Endothelial cell of umbilical vein (primary cell): ENCODE results near the gene SYTL3. TPM values are rescaled to one million over a fixed set of nuclear protein-coding genes. Genes with fewer than 3 reads are reported as not detected.

Experiments
- BruUV-seq: library from RNA; stranded (reverse); fragments of 400-500 nt; replicated peaks from 2 replicates; lab custom pipeline; 2021; lab: Mats Ljungman, UMichigan
- CTCF ChIA-PET: fragments of 300-600, 350-600 bp; sonication (Branson Sonifier 250); formaldehyde crosslinking; loops from one replicate; lab custom pipeline; 2021; ENCODE audit warnings: antibody characterized with exemption, inconsistent platforms; lab: Charles Lee
- POLR2A ChIA-PET: fragments of 300-600, 350-600 bp; sonication (Branson Sonifier 250); formaldehyde crosslinking; loops from one replicate; lab custom pipeline; 2021; ENCODE audit warnings: antibody characterized with exemption, inconsistent platforms; lab: Charles Lee
- DNase-seq: peaks from one replicate; pipeline ENCODE4 v3.0.0-alpha.2; 2011; ENCODE audit warnings: low read depth, low spot score
- FAIRE-seq: peaks from 2 replicates; lab custom pipeline; 2011; peaks lifted over from hg19 to GRCh38; lab: Jason Lieb, UNC
- H2AFZ ChIP-seq: 2 replicates; pipeline ENCODE4 v1.6.0; 2012; ENCODE audit warnings: low read depth, low read length, control low read depth, inconsistent platforms
- H3K27ac ChIP-seq: 2 replicates; pipeline ENCODE4 v1.5.1; 2011; ENCODE audit warnings: low read depth, mild to moderate bottlenecking, control low read depth, low read length, moderate library complexity; ENCODE audit not compliant: insufficient read depth
- H3K27me3 ChIP-seq, 2 experiments: 2 replicates each; pipeline versions ENCODE4 v1.6.0 to v1.6.1; 2011; ENCODE audit warnings: low read length in 2 of 2, mixed read lengths in 1 of 2; ENCODE audit not compliant: control insufficient read depth in 2 of 2, insufficient read depth in 2 of 2
- H3K36me3 ChIP-seq, 2 experiments: 2 replicates in 1 of 2; 3 replicates in 1 of 2; pipeline ENCODE4 v1.5.1; 2011; ENCODE audit warnings: low read length in 2 of 2, mild to moderate bottlenecking in 1 of 2, moderate library complexity in 1 of 2; ENCODE audit not compliant: control insufficient read depth in 2 of 2, insufficient read depth in 2 of 2; ENCODE audit errors: extremely low read depth in 1 of 2
- H3K4me1 ChIP-seq: 3 replicates; pipeline ENCODE4 v1.5.1; 2011; ENCODE audit warnings: mild to moderate bottlenecking, low read length; ENCODE audit not compliant: control insufficient read depth, insufficient read depth; ENCODE audit errors: extremely low read depth
- H3K4me2 ChIP-seq: 2 replicates; pipeline ENCODE4 v1.6.1; 2011; ENCODE audit warnings: low read length, control low read depth, mixed read lengths; ENCODE audit not compliant: insufficient read depth
- H3K4me3 ChIP-seq, 3 experiments: fragments of 200-600 bp in 1 of 3; sonication (generic), shearing (Covaris generic) in 1 of 3; replicated peaks in 1 of 3; 2 replicates each; pipeline ENCODE4 v1.5.1; 2011 to 2016; ENCODE audit warnings: control low read depth in 3 of 3, low read length in 3 of 3, mild to moderate bottlenecking in 2 of 3, inconsistent platforms in 1 of 3, low read depth in 1 of 3, moderate library complexity in 1 of 3; ENCODE audit not compliant: insufficient read depth in 1 of 3
- H3K79me2 ChIP-seq: 2 replicates; pipeline ENCODE4 v1.6.0; 2012; ENCODE audit warnings: low read length, inconsistent platforms; ENCODE audit not compliant: control insufficient read depth, insufficient read depth
- H3K9ac ChIP-seq: replicated peaks from 2 replicates; pipeline ENCODE3; 2011; ENCODE audit warnings: low read length, control low read depth; ENCODE audit not compliant: insufficient read depth; ENCODE audit errors: extremely low read depth
- H3K9me1 ChIP-seq: replicated peaks from 3 replicates; pipeline ENCODE4 v1.6.0; 2011; ENCODE audit warnings: mild to moderate bottlenecking, low read length; ENCODE audit not compliant: control insufficient read depth, insufficient read depth; ENCODE audit errors: extremely low read depth
- H3K9me3 ChIP-seq: replicated peaks from 2 replicates; pipeline ENCODE4 v1.5.1; 2012; ENCODE audit warnings: low read length, inconsistent platforms; ENCODE audit not compliant: control insufficient read depth, insufficient read depth
- H4K20me1 ChIP-seq: replicated peaks from 2 replicates; pipeline ENCODE3; 2011; ENCODE audit warnings: mild to moderate bottlenecking, low read length; ENCODE audit not compliant: control insufficient read depth, insufficient read depth; ENCODE audit errors: extremely low read depth
- EZH2 ChIP-seq: IDR thresholded peaks from 2 replicates; pipeline ENCODE4 v1.6.1; 2012; ENCODE audit warnings: borderline replicate concordance, low read depth, mild to moderate bottlenecking, moderate library complexity, low read length, inconsistent platforms; ENCODE audit not compliant: severe bottlenecking
- FOS ChIP-seq: IDR thresholded peaks from 2 replicates; pipeline ENCODE4 v1.6.1; 2011; ENCODE audit warnings: mild to moderate bottlenecking, low read length, moderate library complexity, borderline replicate concordance; ENCODE audit not compliant: insufficient read depth
- GATA2 ChIP-seq: IDR thresholded peaks from 2 replicates; pipeline ENCODE4 v1.7.0; 2011; ENCODE audit warnings: low read depth, mild to moderate bottlenecking, moderate library complexity, mixed read lengths, low read length; ENCODE audit not compliant: insufficient read length, insufficient read depth
- POLR2A ChIP-seq: IDR thresholded peaks from 2 replicates; pipeline ENCODE4 v1.6.1; 2012; ENCODE audit warnings: low read depth, mild to moderate bottlenecking, control low read depth, low read length
- POLR2AphosphoS5 ChIP-seq: IDR thresholded peaks from 2 replicates; pipeline ENCODE4 v1.6.1; 2012; ENCODE audit warnings: low read depth, mild to moderate bottlenecking, control low read depth, low read length, moderate library complexity; ENCODE audit not compliant: insufficient read depth
- dilution Hi-C: fragments of 300-500 bp; cut with MboI; formaldehyde crosslinking; loops from one replicate; pipeline ENCODE4 v1.15.0; 2019; ENCODE audit warnings: low sequenced_read_pairs; ENCODE audit not compliant: extremely low pct_ligation_motif_present
- intact Hi-C: fragments of 100-400 bp; cut with micrococcal nuclease; formaldehyde crosslinking; loops from one replicate; pipeline ENCODE4 v1.10.0; 2022
- polyA plus RNA-seq, 4 experiments: library from polyadenylated mRNA; depleted of rRNA in 3 of 4; stranded (reverse) in 3 of 4; unstranded in 1 of 4; fragments of >200 nt; gene quantifications; 2 replicates each; pipeline versions ENCODE4 v1.2.1 to v1.2.3, GENCODE V29; 2011 to 2012; ENCODE audit warnings: missing spikeins in 1 of 4
- total RNA-seq: library from RNA; stranded (reverse); gene quantifications from 2 replicates; pipeline ENCODE4 v1.2.3, GENCODE V29; 2021
- TF ChIP-seq, protein P1 (sequence below), 2 donors: IDR thresholded peaks; 1 replicate in 1 of 2; 2 replicates in 1 of 2; pipeline ENCODE4 v1.5.1; 2011; ENCODE audit warnings: low read length in 2 of 2, mild to moderate bottlenecking in 2 of 2, moderate library complexity in 2 of 2, control low read depth in 1 of 2, inconsistent platforms in 1 of 2, low read depth in 1 of 2; ENCODE audit not compliant: insufficient read depth in 1 of 2; ENCODE audit errors: extremely low read depth in 1 of 2

The SYTL3 gene
- total and polyA plus RNA-seq, 2 donors (not counting 3 experiments of a cell fraction or from before 2014, with no cell fraction given): 0.59 to 0.77 TPM

DNA sequence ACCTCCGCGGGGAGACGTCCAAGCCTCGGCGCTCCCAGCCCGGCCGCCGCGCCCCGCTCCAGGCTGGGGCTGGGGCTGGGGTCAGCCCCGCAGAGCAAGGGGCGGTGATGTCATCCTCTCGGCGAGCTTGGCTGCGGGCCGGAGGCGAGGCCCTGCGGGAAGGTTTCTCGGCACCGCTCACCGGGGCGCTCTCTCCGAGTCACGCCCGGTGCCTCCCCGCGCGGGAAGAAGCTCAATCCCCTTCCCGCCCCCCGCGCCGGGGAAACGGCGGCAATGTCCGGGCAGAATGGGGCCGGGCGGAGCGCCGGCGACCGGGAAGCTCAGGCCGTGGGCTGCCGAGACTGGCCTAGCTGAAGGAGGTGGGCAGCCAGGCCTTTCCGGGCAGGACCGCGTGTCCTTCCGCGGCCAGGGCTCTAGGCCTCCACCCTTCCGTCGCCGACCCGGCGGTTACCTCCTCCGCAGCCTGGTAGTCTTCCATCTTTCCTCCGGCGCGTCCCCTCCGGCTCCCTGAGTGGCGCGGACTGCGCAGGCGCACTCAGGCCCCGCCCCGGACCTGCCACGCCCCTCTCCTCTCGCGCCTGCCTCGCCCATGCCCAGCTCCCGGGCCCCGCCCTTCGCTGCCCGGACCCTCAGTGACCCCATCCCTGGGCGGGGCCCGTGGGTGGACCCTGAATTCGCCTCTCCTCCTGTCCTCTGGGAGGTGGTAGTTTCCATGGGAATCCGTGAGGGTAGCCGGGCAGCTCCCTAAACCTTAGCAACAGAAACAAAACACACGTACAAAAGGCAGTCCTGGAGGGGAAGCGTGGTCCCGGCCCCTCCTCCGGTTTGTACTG, 5.4 kb upstream of the SYTL3 start, which contains the start of gene DYNLT1:
Gene DYNLT1, minus strand, starts transcription at position 513 of the 833 bp plus-strand sequence. Its CDS starts 35 bp downstream, at position 478.
- H3K79me2 ChIP-seq: peaks cover 45% of the 10 kb centered on the region
- peak within 1 kb of the TSS; percentile 80 for H2AFZ ChIP-seq
- H3K4me2 ChIP-seq: peak within 1 kb of the TSS; percentile 95
- TF ChIP-seq, protein P1, sequence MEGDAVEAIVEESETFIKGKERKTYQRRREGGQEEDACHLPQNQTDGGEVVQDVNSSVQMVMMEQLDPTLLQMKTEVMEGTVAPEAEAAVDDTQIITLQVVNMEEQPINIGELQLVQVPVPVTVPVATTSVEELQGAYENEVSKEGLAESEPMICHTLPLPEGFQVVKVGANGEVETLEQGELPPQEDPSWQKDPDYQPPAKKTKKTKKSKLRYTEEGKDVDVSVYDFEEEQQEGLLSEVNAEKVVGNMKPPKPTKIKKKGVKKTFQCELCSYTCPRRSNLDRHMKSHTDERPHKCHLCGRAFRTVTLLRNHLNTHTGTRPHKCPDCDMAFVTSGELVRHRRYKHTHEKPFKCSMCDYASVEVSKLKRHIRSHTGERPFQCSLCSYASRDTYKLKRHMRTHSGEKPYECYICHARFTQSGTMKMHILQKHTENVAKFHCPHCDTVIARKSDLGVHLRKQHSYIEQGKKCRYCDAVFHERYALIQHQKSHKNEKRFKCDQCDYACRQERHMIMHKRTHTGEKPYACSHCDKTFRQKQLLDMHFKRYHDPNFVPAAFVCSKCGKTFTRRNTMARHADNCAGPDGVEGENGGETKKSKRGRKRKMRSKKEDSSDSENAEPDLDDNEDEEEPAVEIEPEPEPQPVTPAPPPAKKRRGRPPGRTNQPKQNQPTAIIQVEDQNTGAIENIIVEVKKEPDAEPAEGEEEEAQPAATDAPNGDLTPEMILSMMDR (IDR thresholded peaks at IDR 0.05; ENCODE audit: extremely low read depth in 1 of 2, insufficient read depth in 1 of 2, low read depth in 1 of 2, low read length in 2 of 2): no peak
- TF ChIP-seq FOS (no peak), EZH2 (no peak), POLR2A (peak; percentile 91), GATA2 (no peak), POLR2AphosphoS5 (peak; percentile 92)
- TSS peak; percentile 53 for BruUV-seq
- intact Hi-C loops (loop anchor here (1.0 to 5.0 kb wide), 3 partner anchors 12 to 87 kb away; no protein-coding TSS in a partner anchor), dilution Hi-C loops (no loop called here)
- no peaks in the 10 kb centered on the region for H3K36me3 ChIP-seq
- peak within 1 kb of the TSS; percentile 98 for H3K9ac ChIP-seq
- DNase-seq: peak; percentile 92
- CTCF ChIA-PET: interaction anchor here (0.8 to 2.8 kb wide), 10 partner anchors 16 to 465 kb away, joined by 3 to 20 read pairs (median 4); no protein-coding TSS in a partner anchor
- peak within 1 kb of the TSS; percentile 92 for H3K27ac ChIP-seq
- no peaks in the 10 kb centered on the region for H3K27me3 ChIP-seq
- H4K20me1 ChIP-seq: no peaks in the 10 kb centered on the region
- peak; percentile 93 for FAIRE-seq
- H3K4me3 ChIP-seq: peak within 1 kb of the TSS; percentile 74 to 92 (median 85)
- H3K9me3 ChIP-seq: no peaks in the 10 kb centered on the region
- H3K4me1 ChIP-seq: peaks cover 28% of the 10 kb centered on the region
- POLR2A ChIA-PET: interaction anchor here (0.5 to 0.6 kb wide), 2 partner anchors 63 to 76 kb away, joined by 3 to 8 read pairs; no protein-coding TSS in a partner anchor
- H3K9me1 ChIP-seq: no peaks in the 10 kb centered on the region
